Smooth muscle cell (in vitro differentiated cells): ENCODE measurements around the gene ACSF3. TPM values are rescaled to one million over a fixed set of nuclear protein-coding genes. Genes with fewer than 3 reads are reported as not detected.

Source experiments
- DNase-seq: peaks from one replicate; lab custom pipeline; 2025; ENCODE audit not compliant: unreplicated experiment; lab: John Stamatoyannopoulos, UW
- H2AFZ ChIP-seq: fragments of 200-600 bp; sonication (generic); 2 replicates; pipeline ENCODE4 v1.6.0; 2016; ENCODE audit warnings: antibody characterized with exemption, low read depth, mild to moderate bottlenecking
- H3F3A ChIP-seq: fragments of 200-600 bp; sonication (generic); 2 replicates; pipeline ENCODE4 v1.6.0; 2017; ENCODE audit warnings: antibody characterized with exemption, low read depth
- H3K27ac ChIP-seq: fragments of 200-600 bp; sonication (generic); 2 replicates; pipeline ENCODE4 v1.5.1; 2016; ENCODE audit warnings: low read depth, mild to moderate bottlenecking
- H3K27me3 ChIP-seq: fragments of 200-600 bp; sonication (generic); 2 replicates; pipeline ENCODE4 v1.6.1; 2016; ENCODE audit warnings: low read depth, mild to moderate bottlenecking
- H3K36me3 ChIP-seq: fragments of 200-600 bp; sonication (generic); 2 replicates; pipeline ENCODE4 v1.5.1; 2016; ENCODE audit warnings: low read depth
- H3K4me1 ChIP-seq: fragments of 200-600 bp; sonication (generic); 2 replicates; pipeline ENCODE4 v1.5.1; 2016; ENCODE audit warnings: low read depth
- H3K4me2 ChIP-seq: fragments of 200-600 bp; sonication (generic); 2 replicates; pipeline ENCODE4 v1.6.0; 2016; ENCODE audit warnings: mild to moderate bottlenecking
- H3K4me3 ChIP-seq: fragments of 200-600 bp; sonication (generic); 2 replicates; pipeline ENCODE4 v1.5.1; 2016; ENCODE audit warnings: mild to moderate bottlenecking
- H3K79me2 ChIP-seq: fragments of 200-600 bp; sonication (generic); 2 replicates; pipeline ENCODE4 v1.6.0; 2016; ENCODE audit warnings: low read depth, mild to moderate bottlenecking
- H3K9ac ChIP-seq: fragments of 200-600 bp; sonication (generic); 2 replicates; pipeline ENCODE4 v1.6.0; 2016; ENCODE audit warnings: low read depth
- H3K9me3 ChIP-seq: fragments of 200-600 bp; sonication (generic); replicated peaks from 2 replicates; pipeline ENCODE4 v1.5.1; 2016; ENCODE audit warnings: low read depth
- H4K20me1 ChIP-seq: fragments of 200-600 bp; sonication (generic); 2 replicates; pipeline ENCODE4 v1.6.0; 2016; ENCODE audit warnings: low read depth
- WGBS: methylation state at CpG from one replicate; pipeline ENCODE4 v1.1.7; 2016; ENCODE audit warnings: low lambda C conversion rate; 5-methylcytosine and 5-hydroxymethylcytosine counted together
- polyA plus RNA-seq: library from polyadenylated mRNA; unstranded; fragments of >200 nt; fragmentation: Nextera tagmentation; extraction: Ambion mirVana; gene quantifications from 2 replicates; pipeline ENCODE4 v1.2.1, GENCODE V29; 2016
- total RNA-seq: library from RNA; depleted of rRNA; stranded (reverse); fragments of >200 nt; gene quantifications from 2 replicates; pipeline ENCODE4 v1.2.3, GENCODE V29; 2014
- TF ChIP-seq, protein P1 (sequence below): fragments of 200-600 bp; sonication (generic); IDR thresholded peaks from 2 replicates; pipeline ENCODE4 v1.5.1; 2017; ENCODE audit warnings: borderline replicate concordance, mild to moderate bottlenecking, antibody characterized with exemption; ENCODE audit not compliant: insufficient read depth, poor library complexity, severe bottlenecking

Gene ACSF3
- total and polyA plus RNA-seq, 2 experiments from 2014 or later = 13.6 to 15.1 TPM

DNA sequence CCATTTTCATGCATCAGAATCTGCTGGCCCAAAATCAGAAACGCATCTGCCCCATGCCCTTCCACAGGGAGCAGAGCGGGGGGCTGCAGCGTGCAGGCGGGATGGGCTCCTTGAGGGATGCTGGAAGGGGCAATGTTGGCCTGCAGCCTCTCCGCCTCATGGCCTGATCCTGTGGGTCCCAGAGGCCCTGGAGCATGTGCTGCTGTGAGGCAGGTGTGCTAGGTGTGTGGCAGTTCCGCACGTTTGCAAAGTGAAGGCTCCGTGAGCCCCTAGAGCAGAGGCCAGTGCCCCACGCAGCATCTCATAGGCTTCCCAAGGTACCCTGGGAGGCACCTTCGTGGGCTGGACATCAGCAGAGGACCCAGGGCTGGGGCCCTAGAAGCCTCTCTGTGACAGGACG, 41.5 kb downstream of the ACSF3 start:
- Histone ChIP-seq H3K9ac (no peak overlapping the region), H3K4me3 (no peak overlapping the region), H2AFZ (no peak overlapping the region), H3F3A (no peaks in the 10 kb centered on the region), H3K27me3 (no peaks in the 10 kb centered on the region), H3K9me3 (no peaks in the 10 kb centered on the region), H4K20me1 (no peaks in the 10 kb centered on the region), H3K4me1 (no peaks in the 10 kb centered on the region), H3K79me2 (no peaks in the 10 kb centered on the region), H3K36me3 (no peaks in the 10 kb centered on the region), H3K4me2 (no peak overlapping the region), H3K27ac (no peak overlapping the region)
- TF ChIP-seq, protein P1, sequence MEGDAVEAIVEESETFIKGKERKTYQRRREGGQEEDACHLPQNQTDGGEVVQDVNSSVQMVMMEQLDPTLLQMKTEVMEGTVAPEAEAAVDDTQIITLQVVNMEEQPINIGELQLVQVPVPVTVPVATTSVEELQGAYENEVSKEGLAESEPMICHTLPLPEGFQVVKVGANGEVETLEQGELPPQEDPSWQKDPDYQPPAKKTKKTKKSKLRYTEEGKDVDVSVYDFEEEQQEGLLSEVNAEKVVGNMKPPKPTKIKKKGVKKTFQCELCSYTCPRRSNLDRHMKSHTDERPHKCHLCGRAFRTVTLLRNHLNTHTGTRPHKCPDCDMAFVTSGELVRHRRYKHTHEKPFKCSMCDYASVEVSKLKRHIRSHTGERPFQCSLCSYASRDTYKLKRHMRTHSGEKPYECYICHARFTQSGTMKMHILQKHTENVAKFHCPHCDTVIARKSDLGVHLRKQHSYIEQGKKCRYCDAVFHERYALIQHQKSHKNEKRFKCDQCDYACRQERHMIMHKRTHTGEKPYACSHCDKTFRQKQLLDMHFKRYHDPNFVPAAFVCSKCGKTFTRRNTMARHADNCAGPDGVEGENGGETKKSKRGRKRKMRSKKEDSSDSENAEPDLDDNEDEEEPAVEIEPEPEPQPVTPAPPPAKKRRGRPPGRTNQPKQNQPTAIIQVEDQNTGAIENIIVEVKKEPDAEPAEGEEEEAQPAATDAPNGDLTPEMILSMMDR = no peak
- no peak for DNase-seq
- 98% methylated on average over 11 of the region's 11 CpGs for WGBS

DNA sequence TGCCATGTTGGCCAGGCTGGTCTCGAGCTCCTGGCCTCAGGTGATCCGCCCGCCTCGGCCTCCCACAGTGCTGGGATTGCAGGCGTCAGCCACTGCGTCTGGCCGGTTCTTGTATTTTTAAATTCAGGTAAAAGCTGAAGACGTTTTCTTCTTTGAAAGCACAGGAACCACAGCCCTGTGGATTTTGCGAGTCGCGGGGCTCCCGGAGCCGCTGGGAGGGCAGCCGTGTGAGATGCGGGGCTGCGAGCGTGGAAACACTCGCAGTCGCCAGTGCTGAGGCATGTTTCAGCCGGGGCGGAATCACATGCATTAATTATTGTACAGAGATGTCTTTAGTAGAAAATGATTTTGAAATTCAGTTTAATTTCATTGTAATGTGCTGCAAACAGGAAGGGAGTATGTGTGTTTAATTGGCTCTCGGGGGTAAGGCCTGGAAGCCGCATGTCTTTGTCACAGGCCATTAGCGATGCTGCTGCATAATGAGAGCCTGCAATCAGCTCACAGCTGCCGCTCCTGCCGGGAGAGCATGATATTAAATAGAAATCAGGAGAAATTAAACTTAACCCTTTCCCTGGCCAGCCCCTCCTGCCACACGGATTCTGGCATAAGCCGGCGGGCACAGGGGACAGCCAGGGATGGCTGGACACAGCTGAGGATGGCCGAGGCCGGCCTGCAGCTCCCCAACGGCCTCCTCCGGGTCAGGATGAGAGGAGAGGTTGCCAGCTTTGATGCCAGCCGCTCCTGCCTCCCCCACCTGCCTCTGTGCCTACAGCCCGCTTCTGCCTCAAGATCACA, 42.5 kb downstream of the ACSF3 start:
- Histone ChIP-seq H3K4me2 (no peak overlapping the region), H3K36me3 (no peaks in the 10 kb centered on the region), H3K79me2 (no peaks in the 10 kb centered on the region), H3K9me3 (no peaks in the 10 kb centered on the region), H3K4me1 (no peaks in the 10 kb centered on the region), H3K27me3 (no peaks in the 10 kb centered on the region), H4K20me1 (no peaks in the 10 kb centered on the region), H3K9ac (no peak overlapping the region), H3K4me3 (no peak overlapping the region), H2AFZ (no peak overlapping the region), H3F3A (no peaks in the 10 kb centered on the region), H3K27ac (no peak overlapping the region)
- 94% methylated on average over 34 of the region's 35 CpGs for WGBS
- DNase-seq = no peak
- TF ChIP-seq, protein P1 = no peak

DNA sequence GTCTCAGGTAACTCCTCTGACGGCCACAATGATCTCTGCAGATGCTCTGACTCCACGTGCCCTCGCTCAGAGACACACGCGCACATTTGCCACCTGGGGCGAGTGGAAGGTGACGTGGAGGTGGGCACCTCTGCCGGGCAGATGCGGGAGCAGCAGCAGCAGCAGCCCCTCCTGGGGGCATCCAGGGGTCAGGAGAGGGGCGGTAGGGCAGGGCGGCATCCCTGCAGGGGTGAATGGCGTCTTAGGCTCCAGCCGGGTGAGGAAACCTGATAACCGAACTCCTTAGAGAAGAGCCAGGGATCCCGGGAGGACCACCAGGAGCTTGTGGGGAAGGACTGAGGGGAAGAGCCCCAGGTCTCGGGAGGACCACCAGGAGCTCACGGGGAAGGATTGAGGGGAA, 43.3 kb downstream of the ACSF3 start:
- Histone ChIP-seq H3F3A (no peaks in the 10 kb centered on the region), H4K20me1 (no peaks in the 10 kb centered on the region), H3K79me2 (no peaks in the 10 kb centered on the region), H3K27ac (no peak overlapping the region), H3K9ac (no peak overlapping the region), H3K4me3 (no peak overlapping the region), H3K27me3 (no peaks in the 10 kb centered on the region), H3K4me1 (no peaks in the 10 kb centered on the region), H3K9me3 (no peaks in the 10 kb centered on the region), H2AFZ (no peak overlapping the region), H3K4me2 (no peak overlapping the region), H3K36me3 (no peaks in the 10 kb centered on the region)
- TF ChIP-seq, protein P1 = no peak
- WGBS = 97% methylated on average over 17 of the region's 17 CpGs
- no peak for DNase-seq
